Activated naive CD4-positive, alpha-beta T cell treated with anti-CD3 and anti-CD28 coated beads, Interleukin-2, amount 10 ng/mL, durations not matched to agents 7 days and 5 days (primary cell): ENCODE results near the gene FBXO21.
"Not testable (repeated sequence)": the region's sequence is repeated elsewhere in the genome, so short reads cannot be mapped to it uniquely, and the experiment has no call there.

Experiments used
- CTCF ChIA-PET: fragments of 350-600 bp; sonication (Branson Sonifier 250); formaldehyde crosslinking; loops from one replicate; lab custom pipeline; 2021; ENCODE audit warnings: antibody characterized with exemption; lab: Charles Lee
- DNase-seq: peaks from one replicate; pipeline ENCODE4 v3.0.0-alpha.2; 2020
- H3K27ac Mint-ChIP-seq: one replicate; pipeline ENCODE4 v1.8.0; 2021; ENCODE audit warnings: mild to moderate bottlenecking, moderate library complexity, mixed read lengths
- H3K27me3 Mint-ChIP-seq: one replicate; pipeline ENCODE4 v1.8.0; 2021; ENCODE audit warnings: mild to moderate bottlenecking, mixed read lengths
- H3K36me3 Mint-ChIP-seq: one replicate; pipeline ENCODE4 v1.8.0; 2021; ENCODE audit warnings: mixed read lengths
- H3K4me1 Mint-ChIP-seq: one replicate; pipeline ENCODE4 v1.8.0; 2021; ENCODE audit warnings: mixed read lengths
- H3K4me3 Mint-ChIP-seq: one replicate; pipeline ENCODE4 v1.8.0; 2021; ENCODE audit warnings: mild to moderate bottlenecking, moderate library complexity, mixed read lengths
- H3K9me3 Mint-ChIP-seq: one replicate; pipeline ENCODE4 v1.8.0; 2021; ENCODE audit warnings: mixed read lengths

The FBXO21 gene

DNA sequence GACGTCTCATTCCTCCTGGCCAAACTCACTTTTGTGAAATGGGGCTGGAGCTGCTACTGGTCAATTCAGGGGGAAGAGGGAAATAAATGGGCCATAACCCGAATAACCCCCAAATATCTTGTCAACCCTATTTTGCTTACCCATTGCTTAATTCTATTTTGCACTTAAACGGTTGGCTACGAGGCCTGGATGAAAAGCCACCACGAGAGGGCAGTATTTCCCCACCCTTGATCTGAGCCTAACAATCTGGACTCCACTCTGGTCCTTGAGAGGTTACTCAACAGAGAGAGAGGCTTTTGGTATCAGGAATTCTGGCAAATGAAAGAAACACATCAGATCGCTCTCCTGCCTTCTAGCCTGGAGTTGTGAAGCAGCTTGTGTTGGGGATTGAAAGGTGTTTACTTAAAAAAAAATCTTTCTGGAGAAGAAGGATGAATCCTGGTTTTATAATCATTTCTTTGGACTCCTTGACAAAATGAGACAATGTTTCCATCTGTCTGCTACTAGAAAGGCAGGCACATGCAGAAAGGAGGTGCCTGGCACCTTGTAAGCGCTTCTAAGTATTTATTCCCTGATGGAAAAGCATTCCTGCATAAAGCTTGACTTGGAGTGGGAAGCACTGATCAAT lies 22.4 kb upstream of the FBXO21 start:
- peaks cover 32% of the 10 kb centered on the region for H3K27me3 Mint-ChIP-seq
- no peaks in the 10 kb centered on the region for H3K4me1 Mint-ChIP-seq
- H3K27ac Mint-ChIP-seq: no peak overlapping the region
- H3K9me3 Mint-ChIP-seq: no peaks in the 10 kb centered on the region
- peak; percentile 70 for DNase-seq
- H3K4me3 Mint-ChIP-seq: no peak overlapping the region
- CTCF ChIA-PET: interaction anchor here (0.8 to 1.3 kb wide), 3 partner anchors 10 to 644 kb away, joined by 3 to 4 read pairs (median 4); no protein-coding TSS in a partner anchor
- H3K36me3 Mint-ChIP-seq: no peaks in the 10 kb centered on the region

DNA sequence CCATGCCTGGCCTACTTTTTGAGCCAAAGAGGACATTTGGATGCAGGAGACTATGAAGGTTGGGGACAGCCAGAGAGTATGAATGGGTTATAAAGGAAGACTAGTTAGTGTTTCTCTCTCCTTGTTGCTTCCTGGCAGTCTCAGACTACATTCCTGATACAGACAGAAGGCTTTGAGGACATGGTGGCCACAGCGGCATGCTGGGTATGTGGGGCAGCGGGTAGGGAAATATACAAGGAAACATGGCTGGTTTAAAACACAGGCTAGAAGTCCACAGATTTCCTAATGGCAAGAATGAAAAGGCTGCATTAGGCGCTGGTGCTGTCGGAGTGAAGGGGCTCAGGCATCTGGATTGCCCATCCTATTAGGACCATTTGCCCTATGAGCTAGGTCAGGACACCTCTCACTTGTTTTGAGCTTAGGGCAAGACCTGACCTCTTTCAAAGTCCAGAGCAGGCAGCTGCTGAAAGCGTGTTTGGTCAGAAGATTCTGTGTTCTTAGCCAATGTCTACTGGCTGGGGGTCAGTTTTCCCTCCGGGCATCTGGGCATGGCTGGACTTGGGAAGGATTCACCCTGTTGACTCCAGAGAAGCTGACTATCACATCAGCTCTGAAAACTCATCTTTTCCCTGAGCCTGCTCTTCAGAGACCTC lies 20.1 kb upstream of the FBXO21 start:
- Mint-ChIP-seq H3K9me3 (no peaks in the 10 kb centered on the region), H3K36me3 (no peaks in the 10 kb centered on the region), H3K27ac (no peak overlapping the region), H3K4me1 (no peaks in the 10 kb centered on the region), H3K4me3 (no peak overlapping the region), H3K27me3 (peaks cover 46% of the 10 kb centered on the region)
- CTCF ChIA-PET: interaction anchor here (0.9 to 1.8 kb wide), 8 partner anchors 8 to 640 kb away, joined by 3 to 5 read pairs (median 3); no protein-coding TSS in a partner anchor
- DNase-seq: no peak

DNA sequence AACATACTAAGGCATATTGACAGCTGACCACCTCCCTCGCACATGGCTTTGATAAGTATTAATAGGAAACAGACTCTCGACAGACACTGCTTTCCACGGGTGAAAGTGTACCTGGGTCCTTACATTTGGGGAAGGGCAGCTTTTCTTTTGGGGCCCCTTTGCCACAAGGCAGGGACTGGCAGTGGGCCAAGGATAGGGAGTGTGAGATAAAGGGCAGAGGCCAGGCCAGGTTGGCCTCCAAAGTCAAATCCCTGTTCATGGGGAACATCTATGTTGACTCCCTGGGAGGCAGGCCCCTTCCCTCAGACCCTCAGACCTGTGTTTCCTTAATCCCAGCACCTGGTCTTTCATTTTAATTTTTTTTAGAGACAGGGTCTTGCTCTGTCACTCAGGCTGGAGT lies 19.4 kb upstream of the FBXO21 start:
- Mint-ChIP-seq H3K4me3 (no peak overlapping the region), H3K9me3 (no peaks in the 10 kb centered on the region), H3K27me3 (peaks cover 43% of the 10 kb centered on the region), H3K27ac (no peak overlapping the region), H3K36me3 (no peaks in the 10 kb centered on the region), H3K4me1 (no peaks in the 10 kb centered on the region)
- CTCF ChIA-PET: interaction anchor here (0.6 kb wide), 1 partner anchor 839 kb away, joined by 3 read pairs; no protein-coding TSS in a partner anchor
- DNase-seq: no peak

DNA sequence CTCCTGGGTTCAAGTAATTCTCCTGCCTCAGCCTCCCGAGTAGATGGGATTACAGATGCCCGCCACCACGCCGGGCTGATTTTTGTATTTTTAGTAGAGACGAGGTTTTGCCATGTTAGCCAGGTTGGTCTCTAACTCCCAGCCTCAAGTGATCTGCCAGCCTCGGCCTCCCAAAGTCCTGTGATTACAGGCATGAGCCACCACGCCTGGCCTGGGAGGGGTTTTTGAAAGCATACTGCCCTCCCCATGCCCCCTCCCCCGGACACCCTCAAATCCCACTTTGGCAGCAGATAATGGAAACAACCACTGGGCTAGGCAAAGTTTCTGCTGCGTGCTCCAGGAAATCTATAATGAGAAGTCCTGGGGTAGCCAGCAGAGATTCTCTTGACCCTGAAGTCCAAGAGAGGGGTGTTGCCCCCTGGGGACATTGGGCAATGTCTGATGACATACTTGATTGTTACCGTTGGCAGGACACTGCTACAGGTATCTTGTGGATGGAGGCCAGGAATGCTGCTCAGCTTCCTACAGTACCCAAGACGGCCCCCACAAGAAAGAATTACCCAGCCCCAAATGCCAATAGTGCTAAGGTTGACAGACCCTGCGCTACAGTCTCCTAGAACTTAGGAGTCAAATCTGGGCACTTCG lies 18.7 kb upstream of the FBXO21 start:
- H3K36me3 Mint-ChIP-seq: no peaks in the 10 kb centered on the region
- H3K9me3 Mint-ChIP-seq: no peaks in the 10 kb centered on the region
- no peaks in the 10 kb centered on the region for H3K4me1 Mint-ChIP-seq
- peaks cover 43% of the 10 kb centered on the region for H3K27me3 Mint-ChIP-seq
- no peak for DNase-seq
- CTCF ChIA-PET: interaction anchor here (0.6 kb wide), 1 partner anchor 840 kb away, joined by 3 read pairs; no protein-coding TSS in a partner anchor
- H3K4me3 Mint-ChIP-seq: no peak overlapping the region
- no peak overlapping the region for H3K27ac Mint-ChIP-seq

DNA sequence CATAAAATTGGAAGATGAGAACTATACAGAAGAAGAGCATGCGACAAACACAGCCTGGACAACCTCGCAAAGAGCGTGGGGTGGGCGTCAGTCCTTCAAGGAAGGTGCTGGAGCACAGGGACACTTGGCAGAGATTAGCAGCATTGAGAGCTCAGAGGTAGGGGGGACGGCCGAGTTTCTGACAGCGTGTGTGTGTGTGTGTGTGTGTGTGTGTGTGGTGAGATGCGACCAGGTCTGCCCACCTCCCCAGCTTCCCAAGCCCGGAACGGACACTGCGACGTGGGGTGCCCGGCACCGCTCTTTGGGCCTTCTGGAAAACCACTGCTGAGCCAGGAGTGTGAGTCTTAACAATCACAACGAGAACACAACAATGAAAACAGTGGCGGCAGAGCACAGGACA lies 17.9 kb upstream of the FBXO21 start:
- peaks cover 46% of the 10 kb centered on the region for H3K27me3 Mint-ChIP-seq
- H3K36me3 Mint-ChIP-seq: no peaks in the 10 kb centered on the region
- H3K9me3 Mint-ChIP-seq: no peaks in the 10 kb centered on the region
- H3K4me3 Mint-ChIP-seq: no peak overlapping the region
- no peak overlapping the region for H3K27ac Mint-ChIP-seq
- no peaks in the 10 kb centered on the region for H3K4me1 Mint-ChIP-seq
- DNase-seq: no peak
- CTCF ChIA-PET: no interaction called here

DNA sequence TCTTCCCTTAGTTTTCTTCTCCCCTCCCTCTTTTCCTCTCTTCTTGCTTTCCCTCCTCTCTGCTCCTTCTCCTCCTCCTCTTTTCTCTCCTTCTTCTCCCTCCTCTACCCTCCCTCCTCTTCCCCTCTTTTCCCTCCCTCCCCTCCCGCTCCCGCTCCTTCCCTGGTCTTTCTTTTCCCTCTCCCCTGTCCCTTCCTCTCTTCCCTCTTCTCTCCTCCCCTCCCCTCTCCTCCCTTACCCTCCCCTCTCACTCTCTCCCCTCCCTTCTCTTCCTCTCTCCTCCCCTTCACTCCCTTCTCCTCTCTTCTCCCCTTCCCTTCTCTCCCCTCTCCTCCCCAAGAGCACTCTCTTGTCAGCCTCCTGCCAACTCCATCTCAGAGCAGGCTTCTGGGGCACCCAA lies 17.4 kb upstream of the FBXO21 start:
- H3K4me1 Mint-ChIP-seq: no peaks in the 10 kb centered on the region
- H3K9me3 Mint-ChIP-seq: no peaks in the 10 kb centered on the region
- H3K4me3 Mint-ChIP-seq: no peak overlapping the region
- H3K27me3 Mint-ChIP-seq: peaks cover 46% of the 10 kb centered on the region
- H3K27ac Mint-ChIP-seq: no peak overlapping the region
- DNase-seq: no peak
- H3K36me3 Mint-ChIP-seq: no peaks in the 10 kb centered on the region
- CTCF ChIA-PET: no interaction called here

- CTCF ChIA-PET: interaction anchor here (1.1 kb wide), 1 partner anchor 9 kb away, joined by 3 read pairs; no protein-coding TSS in a partner anchor
- H3K36me3 Mint-ChIP-seq: no peaks in the 10 kb centered on the region
- no peaks in the 10 kb centered on the region for H3K4me1 Mint-ChIP-seq
- H3K4me3 Mint-ChIP-seq: no peak overlapping the region
- H3K9me3 Mint-ChIP-seq: no peaks in the 10 kb centered on the region
- no peak for DNase-seq
- H3K27ac Mint-ChIP-seq: no peak overlapping the region
- H3K27me3 Mint-ChIP-seq: peaks cover 34% of the 10 kb centered on the region
Observed at GRCh38 chr12:117202556-117202955, 12.3 kb upstream of the FBXO21 start.

- DNase-seq: no peak
Observed at GRCh38 chr12:117202033-117202432, 11.8 kb upstream of the FBXO21 start.

GRCh38 chr12:117199956-117200744 lies 9.9 kb upstream of the FBXO21 start:
- H3K27ac Mint-ChIP-seq, H3K4me1 Mint-ChIP-seq, H3K4me3 Mint-ChIP-seq, H3K36me3 Mint-ChIP-seq, H3K9me3 Mint-ChIP-seq, DNase-seq, CTCF ChIA-PET: not testable (repeated sequence)
- peaks cover 30% of the 10 kb centered on the region for H3K27me3 Mint-ChIP-seq

More at GRCh38 chr12:117202033-117202432, 11.8 kb upstream of the FBXO21 start:
- Mint-ChIP-seq H3K9me3 (no peaks in the 10 kb centered on the region), H3K4me1 (no peaks in the 10 kb centered on the region), H3K27ac (no peak overlapping the region), H3K4me3 (no peak overlapping the region), H3K36me3 (no peaks in the 10 kb centered on the region), H3K27me3 (peaks cover 31% of the 10 kb centered on the region)
- CTCF ChIA-PET: interaction anchor here (1.1 kb wide), 1 partner anchor 9 kb away, joined by 3 read pairs; no protein-coding TSS in a partner anchor

- H3K27ac Mint-ChIP-seq, H3K4me1 Mint-ChIP-seq, H3K4me3 Mint-ChIP-seq, H3K9me3 Mint-ChIP-seq, DNase-seq, H3K36me3 Mint-ChIP-seq, CTCF ChIA-PET: not testable (repeated sequence)
- H3K27me3 Mint-ChIP-seq: peaks cover 40% of the 10 kb centered on the region
Observed at GRCh38 chr12:117196334-117196733, 6.1 kb upstream of the FBXO21 start.

DNA sequence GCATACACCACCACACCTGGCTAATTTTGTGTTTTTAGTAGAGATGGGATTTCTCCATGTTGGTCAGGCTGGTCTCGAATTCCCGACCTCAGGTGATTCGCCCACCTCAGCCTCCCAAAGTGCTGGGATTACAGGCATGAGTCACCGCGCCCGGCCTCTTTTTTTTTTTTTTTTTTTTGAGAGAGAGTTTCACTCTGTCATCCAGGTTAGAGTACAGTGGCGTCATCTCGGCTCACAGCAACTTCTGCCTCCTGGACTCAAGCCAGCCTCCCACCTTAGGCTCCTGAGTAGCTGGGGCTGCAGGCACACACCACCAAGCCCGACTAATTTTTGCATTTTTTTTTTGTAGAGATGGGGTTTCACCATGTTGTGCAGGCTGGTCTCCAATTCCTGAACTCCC lies 4.8 kb upstream of the FBXO21 start:
- H3K36me3 Mint-ChIP-seq, H3K9me3 Mint-ChIP-seq, H3K27ac Mint-ChIP-seq, CTCF ChIA-PET, DNase-seq, H3K4me3 Mint-ChIP-seq, H3K4me1 Mint-ChIP-seq: not testable (repeated sequence)
- H3K27me3 Mint-ChIP-seq: peaks cover 43% of the 10 kb centered on the region

DNA sequence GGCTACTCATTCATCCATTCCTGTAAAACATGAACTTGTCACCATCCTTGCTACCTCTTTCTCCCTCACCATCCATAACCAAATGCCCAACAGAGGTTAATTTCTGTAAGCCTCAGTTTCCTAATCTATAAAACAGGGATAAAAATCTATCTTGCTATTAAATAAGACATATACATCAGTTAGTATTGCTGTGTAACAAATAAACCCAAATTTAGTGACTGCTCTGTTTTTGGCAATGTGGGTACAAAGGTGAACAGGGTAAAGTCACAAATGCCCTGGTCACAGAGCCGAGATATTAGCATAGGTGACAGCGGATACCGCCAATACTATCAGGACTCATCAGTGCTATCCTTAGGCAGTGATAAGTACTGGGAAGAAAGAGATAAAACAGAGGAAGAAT lies 3.6 kb upstream of the FBXO21 start:
- DNase-seq: no peak
- H3K9me3 Mint-ChIP-seq: peaks cover 6% of the 10 kb centered on the region
- peaks cover 43% of the 10 kb centered on the region for H3K27me3 Mint-ChIP-seq
- H3K36me3 Mint-ChIP-seq: peaks cover 2% of the 10 kb centered on the region
- no peak overlapping the region for H3K4me3 Mint-ChIP-seq
- peaks cover 10% of the 10 kb centered on the region for H3K4me1 Mint-ChIP-seq
- H3K27ac Mint-ChIP-seq: no peak overlapping the region
- CTCF ChIA-PET: no interaction called here

DNA sequence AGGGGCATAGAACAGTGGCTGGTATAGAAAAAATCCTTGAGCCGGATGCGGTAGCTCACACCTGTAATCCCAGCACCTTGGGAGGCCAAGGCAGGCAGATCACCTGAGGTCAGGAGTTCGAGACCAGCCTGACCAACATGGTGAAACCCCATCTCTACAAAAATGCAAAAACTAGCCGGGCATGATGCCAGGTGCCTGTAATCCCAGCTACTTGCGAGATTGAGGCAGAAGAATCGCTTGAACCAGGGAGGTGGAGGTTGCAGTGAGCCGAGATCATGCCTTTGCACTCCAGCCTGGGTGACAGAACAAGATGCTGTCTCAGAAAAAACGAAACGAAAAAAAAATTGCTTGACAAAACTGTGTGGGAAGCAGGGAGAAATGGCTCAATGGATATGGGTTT lies 2.3 kb upstream of the FBXO21 start:
- peaks cover 39% of the 10 kb centered on the region for H3K27me3 Mint-ChIP-seq
- DNase-seq, H3K36me3 Mint-ChIP-seq, H3K4me3 Mint-ChIP-seq, H3K27ac Mint-ChIP-seq, H3K9me3 Mint-ChIP-seq: not testable (repeated sequence)
- CTCF ChIA-PET: interaction anchor here (0.6 to 0.7 kb wide), 2 partner anchors 330 to 1051 kb away, joined by 3 to 4 read pairs; no protein-coding TSS in a partner anchor
- peaks cover 21% of the 10 kb centered on the region for H3K4me1 Mint-ChIP-seq

GRCh38 chr12:117192057-117192456 lies 1.8 kb upstream of the FBXO21 start:
- DNase-seq: no peak
- H3K4me1 Mint-ChIP-seq: peaks cover 24% of the 10 kb centered on the region
- peaks cover 8% of the 10 kb centered on the region for H3K36me3 Mint-ChIP-seq
- H3K27ac Mint-ChIP-seq: no peak overlapping the region
- peaks cover 6% of the 10 kb centered on the region for H3K9me3 Mint-ChIP-seq
- peak overlapping the region; percentile 1 for H3K4me3 Mint-ChIP-seq
- CTCF ChIA-PET: interaction anchor here (0.6 kb wide), 1 partner anchor 331 kb away, joined by 3 read pairs; no protein-coding TSS in a partner anchor
- peaks cover 37% of the 10 kb centered on the region for H3K27me3 Mint-ChIP-seq
